Occipital lobe (tissue), 2 donors: Measurements from ENCODE around the gene TCF4. TPM values are rescaled to one million over a fixed set of nuclear protein-coding genes. Genes with fewer than 3 reads are reported as not detected.

Source experiments
- DNase-seq: peaks from one replicate; lab custom pipeline; 2025; lab: John Stamatoyannopoulos, UW
- total RNA-seq: library from RNA; depleted of rRNA; stranded (reverse); fragments of >200 nt; gene quantifications from one replicate; pipeline ENCODE4 v1.2.3, GENCODE V29; 2014

Gene TCF4
- total RNA-seq, 1 donor from 2014 or later: 1,429 TPM

DNA sequence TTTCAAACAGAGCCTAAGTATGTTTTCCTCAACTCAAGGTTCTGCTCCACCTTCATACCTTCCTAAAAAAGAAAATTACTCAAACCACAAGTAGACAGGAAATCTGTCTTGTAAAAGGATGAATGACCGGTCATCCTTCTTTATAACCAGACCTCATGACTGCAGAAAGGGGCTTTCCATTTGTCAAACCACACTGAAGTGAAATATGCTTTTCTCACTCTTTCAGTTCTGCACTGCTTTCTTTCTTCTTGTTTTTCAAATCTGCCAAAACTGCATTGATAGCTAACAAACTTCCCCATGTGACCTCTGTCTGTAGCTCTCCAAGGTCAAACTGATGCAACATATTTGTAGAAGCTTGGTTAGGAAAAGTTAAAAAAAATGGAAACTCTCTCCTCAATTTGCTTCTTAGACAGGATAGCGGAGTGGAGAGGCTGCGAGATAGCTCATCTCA is 319.8 kb downstream of the TCF4 start:
- no peak for DNase-seq

- DNase-seq: no peak
These were observed 321.0 kb downstream of the TCF4 start for GRCh38 chr18:55266981-55267380.

DNA sequence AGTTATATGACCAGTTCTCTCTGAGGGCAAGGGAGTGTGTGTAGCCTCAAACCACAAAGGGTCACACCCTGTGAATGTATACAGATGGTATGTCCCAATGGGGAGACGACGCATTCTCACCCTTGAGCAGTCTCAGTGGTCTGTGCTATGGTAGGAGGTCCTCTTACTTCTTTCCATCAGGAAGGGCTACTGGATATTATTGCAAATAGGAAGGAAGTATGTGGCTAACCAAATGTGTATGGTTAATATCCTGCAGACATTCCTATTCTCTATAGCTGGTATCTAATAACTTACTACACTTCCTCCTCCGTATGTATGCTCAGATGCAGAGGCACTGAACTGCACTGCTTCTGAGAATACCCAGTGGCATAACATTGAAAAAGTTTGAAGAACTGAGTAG is 322.0 kb downstream of the TCF4 start:
- no peak for DNase-seq

DNA sequence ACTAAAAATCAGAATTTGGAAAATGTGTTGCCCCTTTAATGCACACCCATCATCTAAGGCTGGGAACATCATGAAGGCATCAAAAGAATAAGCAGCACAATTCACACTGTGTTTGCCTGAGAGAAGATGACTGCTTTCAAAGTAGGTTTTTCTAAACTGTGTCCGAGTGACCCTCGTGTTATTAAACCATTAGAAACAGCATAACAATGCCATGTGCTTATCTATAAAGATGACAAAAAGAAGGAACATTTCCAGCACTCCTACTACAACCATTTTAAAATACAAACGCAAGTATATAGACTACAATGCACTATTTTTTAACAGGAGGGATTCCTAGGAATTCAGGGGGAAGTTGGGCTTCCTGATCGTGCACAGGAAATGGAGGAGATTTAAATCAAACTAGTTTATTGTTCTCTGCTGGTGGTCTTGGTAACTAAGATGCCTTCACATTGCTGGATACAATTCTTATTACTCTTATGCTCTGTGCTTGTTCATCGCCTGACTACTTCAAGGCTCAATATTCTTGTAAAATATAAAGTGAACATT is 322.8 kb downstream of the TCF4 start:
- no peak for DNase-seq

DNA sequence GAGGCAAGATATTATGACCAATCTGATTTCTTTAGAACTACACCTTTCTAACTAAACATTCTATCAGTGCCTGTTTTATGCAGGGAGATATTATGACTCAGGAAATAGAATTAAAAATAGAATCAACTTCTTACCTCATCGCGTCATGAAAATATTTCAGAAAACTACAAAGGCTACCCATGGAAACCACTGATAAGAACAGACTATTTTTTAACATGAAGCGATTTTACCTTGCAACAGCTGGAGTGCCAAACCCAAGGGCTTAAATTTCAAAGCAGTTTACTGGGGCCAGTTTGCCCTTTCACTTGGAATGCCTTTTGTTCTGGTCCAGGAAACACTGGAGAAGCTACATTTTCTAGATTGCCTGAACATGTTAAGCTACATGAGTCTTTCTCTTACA is 323.9 kb downstream of the TCF4 start:
- no peak for DNase-seq

GRCh38 chr18:55262021-55262560 is 325.9 kb downstream of the TCF4 start:
- no peak for DNase-seq

DNA sequence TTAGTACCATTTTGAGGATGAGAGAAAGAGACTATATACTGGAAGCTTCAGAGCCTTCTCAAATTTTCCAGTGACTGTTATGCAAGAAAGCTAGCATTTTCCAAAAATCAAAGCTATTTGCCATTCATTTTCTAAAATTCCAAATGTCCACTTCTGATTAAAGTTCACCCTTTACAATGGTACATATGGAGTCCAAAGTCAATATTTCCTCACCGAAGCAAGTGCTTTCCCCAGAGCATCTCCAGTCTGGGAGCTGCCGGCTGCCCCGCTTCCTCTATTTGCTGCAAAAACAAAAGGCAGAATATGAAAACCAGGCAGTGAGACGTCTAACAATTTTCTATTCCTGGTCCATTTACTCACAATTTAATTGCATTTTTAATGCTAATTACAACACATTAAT is 326.7 kb downstream of the TCF4 start:
- DNase-seq: no peak

DNA sequence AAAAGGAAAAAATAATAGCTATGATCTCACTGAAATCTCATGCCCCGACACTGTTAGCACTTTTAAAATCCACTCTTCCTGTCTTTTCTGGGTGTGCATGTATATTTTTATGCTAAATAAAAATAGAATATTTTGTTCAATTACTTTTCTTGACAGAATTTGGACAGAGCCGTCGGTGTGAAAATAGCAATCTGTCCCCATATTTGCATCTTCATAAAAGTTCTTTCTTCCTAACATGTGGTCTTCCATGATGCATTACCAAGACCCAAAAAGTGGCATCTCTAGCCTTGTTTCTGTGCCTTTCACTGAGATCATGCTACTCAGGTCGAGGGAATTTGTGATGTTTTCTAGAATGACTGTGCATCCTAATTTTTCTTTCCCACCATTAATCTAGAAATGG is 329.9 kb downstream of the TCF4 start:
- no peak for DNase-seq

DNA sequence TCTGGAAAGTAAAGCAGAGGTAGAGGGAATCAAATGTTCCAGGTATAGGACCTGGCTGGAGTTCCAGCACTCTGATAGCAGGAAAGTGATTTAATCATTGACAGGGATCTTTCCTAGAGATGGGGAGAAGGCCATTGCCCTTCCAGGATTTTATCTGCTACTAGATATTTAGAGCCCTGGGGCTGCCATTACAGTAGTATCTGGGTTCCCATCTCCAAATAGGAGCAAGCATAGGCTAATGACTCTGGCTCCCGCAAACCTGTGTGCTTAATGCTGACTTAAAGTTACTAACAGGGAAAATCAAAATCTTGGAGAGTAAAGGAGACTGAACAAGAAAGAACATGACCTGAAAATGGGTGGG is 331.1 kb downstream of the TCF4 start:
- no peak for DNase-seq

DNA sequence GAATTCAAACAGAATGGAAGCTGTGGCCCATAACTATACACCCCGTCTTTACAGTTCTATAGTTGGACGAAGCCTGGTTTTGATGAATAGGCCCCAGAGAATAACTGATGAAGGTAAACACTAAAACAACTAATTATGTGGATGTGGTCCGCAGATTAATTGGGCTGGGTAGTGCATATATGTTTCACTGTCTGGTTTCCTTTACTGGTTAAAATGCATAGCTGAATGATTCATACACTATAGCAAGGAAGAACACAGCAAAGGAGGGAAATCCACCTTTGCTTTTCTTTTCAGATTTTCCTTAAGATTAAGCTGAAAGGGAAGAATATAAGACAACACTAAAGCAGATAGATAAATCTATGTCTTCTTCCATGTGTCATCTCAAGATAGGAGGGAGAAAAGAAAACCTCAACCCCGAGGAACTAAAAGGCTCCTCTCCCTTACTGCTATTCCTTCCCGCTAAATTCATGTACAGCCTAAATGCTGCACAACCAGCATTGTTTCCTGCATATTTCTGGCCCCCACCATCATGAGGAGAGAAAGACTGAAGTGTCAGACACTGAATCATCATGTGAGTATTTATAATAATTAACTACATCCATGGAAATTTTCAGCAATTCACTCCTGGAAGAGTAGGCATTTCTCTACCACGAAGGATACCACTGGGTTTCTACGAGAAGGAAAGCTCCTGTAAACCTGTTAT is 331.6 kb downstream of the TCF4 start:
- no peak for DNase-seq

- no peak for DNase-seq
These were observed 334.2 kb downstream of the TCF4 start for GRCh38 chr18:55253814-55254213.

DNA sequence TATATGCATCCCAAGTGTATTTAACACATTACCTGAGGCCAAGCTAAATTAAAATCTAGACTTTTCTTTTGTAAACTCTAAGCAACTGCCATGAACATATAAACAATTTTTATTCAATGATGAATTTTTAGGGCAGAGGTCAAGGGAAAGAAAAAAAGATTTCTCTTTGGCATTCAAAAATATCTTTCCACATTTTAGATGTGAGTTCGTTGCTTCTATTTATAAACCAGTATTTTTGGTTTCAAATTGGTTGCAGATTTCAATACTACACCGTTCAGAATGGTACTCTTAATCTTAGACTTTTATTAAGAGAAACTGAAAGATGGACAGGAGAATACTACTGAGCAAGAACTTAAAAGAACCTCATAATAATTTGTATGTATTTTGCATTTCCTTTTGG is 335.1 kb downstream of the TCF4 start:
- no peak for DNase-seq

DNA sequence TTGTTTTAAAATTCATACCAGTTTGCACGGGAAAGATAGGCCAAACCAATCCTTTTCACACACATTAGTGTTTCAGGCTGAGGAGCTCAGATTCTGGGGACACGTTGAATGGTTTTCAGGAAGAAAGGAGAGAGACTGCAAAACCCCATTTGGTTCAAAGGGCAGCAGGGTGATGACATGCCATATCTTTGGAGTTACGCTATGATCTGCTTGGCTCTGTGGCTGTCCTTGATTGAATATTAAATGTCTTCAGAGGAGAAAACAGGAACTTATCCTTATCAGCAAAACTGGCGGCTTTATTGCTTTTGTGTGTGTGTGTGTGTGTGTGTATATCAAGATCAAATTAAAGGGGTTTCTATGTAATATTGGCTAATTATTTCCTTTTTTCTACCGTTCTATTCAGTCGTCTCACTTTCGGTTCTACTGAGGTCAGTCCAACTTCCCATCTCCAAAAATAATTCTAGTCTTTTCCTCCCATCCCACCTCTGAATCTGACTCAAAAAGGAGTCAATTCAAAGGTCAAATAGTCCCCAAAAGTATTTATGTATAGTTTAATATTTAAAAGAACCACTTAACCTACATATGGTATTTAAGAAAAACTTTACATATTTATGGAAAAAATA is 335.8 kb downstream of the TCF4 start:
- no peak for DNase-seq

GRCh38 chr18:55251254-55251971 is 336.6 kb downstream of the TCF4 start:
- DNase-seq: no peak

GRCh38 chr18:55250768-55251173 is 337.2 kb downstream of the TCF4 start:
- DNase-seq: no peak

DNA sequence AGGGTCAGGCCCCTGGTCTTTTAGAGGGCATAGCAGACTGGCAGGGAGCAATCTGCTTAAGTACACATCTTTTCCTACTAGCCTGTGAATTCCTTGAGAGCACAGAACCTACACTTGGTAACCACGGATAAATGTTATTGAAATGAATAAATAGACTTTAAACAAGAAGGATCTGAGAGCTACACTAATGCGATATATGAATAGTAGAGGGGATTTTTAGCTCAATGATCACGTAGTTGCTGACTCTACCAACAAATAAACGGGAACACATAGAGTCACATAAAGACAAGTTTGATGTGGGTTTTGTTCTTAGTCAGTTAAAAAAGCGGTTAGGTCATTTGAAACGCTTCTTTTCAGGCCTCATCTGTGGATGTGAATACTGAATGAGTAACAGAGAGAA is 338.4 kb downstream of the TCF4 start:
- no peak for DNase-seq

DNA sequence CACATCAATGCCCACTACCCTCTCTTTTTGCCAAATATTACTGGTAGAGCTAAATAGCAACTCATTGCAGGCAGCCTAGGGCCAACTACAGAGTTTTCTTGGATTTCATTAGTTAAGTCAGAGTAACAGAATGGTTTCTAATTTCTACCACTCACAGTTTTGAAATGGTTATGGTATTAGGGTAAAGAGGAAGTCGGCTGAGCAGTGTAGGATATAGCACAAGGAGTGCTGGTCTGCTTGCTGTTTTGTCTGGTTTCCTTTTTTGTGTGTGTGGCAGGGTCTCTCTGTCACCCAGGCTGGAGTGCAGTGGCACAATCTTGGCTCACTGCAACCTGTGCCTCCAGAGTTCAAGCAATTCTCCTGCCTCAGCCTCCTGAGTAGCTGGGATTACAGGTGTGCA is 339.5 kb downstream of the TCF4 start:
- DNase-seq: no peak

DNA sequence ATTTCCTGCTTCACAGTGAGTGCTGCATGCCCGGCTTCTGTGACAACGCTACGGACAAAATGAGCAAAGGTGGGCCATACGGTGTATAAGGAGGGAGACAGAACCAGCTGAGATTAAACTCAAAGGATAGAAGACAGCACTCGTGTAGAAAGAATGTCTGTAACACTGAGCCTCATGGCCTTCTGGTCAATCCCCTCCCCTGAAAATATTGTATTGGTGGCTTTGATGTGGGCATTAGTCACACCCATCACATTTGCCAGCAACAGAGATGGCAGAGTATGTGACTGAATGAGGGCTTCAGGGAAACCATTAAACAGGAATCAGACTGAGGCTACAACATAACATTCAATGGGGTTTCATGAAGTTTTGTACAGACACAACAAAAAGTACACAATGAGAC is 341.0 kb downstream of the TCF4 start:
- DNase-seq: no peak

- no peak for DNase-seq
These were observed 341.7 kb downstream of the TCF4 start for GRCh38 chr18:55246278-55246677.

GRCh38 chr18:55245211-55245614 is 342.8 kb downstream of the TCF4 start:
- DNase-seq: no peak

- no peak for DNase-seq
These were observed 343.4 kb downstream of the TCF4 start for GRCh38 chr18:55244546-55244945.

- no peak for DNase-seq
These were observed 344.1 kb downstream of the TCF4 start for GRCh38 chr18:55243857-55244256.
